Karpas-422 (cell line): ENCODE data around the gene BOLA2B. TPM values are rescaled to one million over a fixed set of nuclear protein-coding genes. Genes with fewer than 3 reads are reported as not detected.

Experiments
- DNase-seq: peaks from one replicate; pipeline ENCODE4 v3.0.0-alpha.2; 2015
- H2AFZ ChIP-seq: fragments of 200-600 bp; sonication (generic); 2 replicates; pipeline ENCODE4 v1.6.1; 2014; ENCODE audit warnings: antibody characterized with exemption, low read length, mixed read lengths
- H3K27ac ChIP-seq: fragments of 200-600 bp; sonication (generic); 2 replicates; pipeline ENCODE4 v1.5.1; 2014; ENCODE audit warnings: mild to moderate bottlenecking, low read length, moderate library complexity
- H3K27me3 ChIP-seq: fragments of 200-600 bp; sonication (generic); 2 replicates; pipeline ENCODE4 v1.6.1; 2014; ENCODE audit warnings: low read length, mixed read lengths
- H3K36me3 ChIP-seq: fragments of 200-600 bp; sonication (generic); 2 replicates; pipeline ENCODE4 v1.6.1; 2014; ENCODE audit warnings: low read length, mixed read lengths; ENCODE audit not compliant: insufficient read depth
- H3K4me1 ChIP-seq: fragments of 200-600 bp; sonication (generic); 2 replicates; pipeline ENCODE4 v1.6.1; 2014; ENCODE audit warnings: mild to moderate bottlenecking, low read length, mixed read lengths
- H3K4me2 ChIP-seq: fragments of 200-600 bp; sonication (generic); 2 replicates; pipeline ENCODE4 v1.6.1; 2014; ENCODE audit warnings: low read length, low read depth, mild to moderate bottlenecking; ENCODE audit not compliant: poor library complexity, severe bottlenecking
- H3K4me3 ChIP-seq: fragments of 200-600 bp; sonication (generic); 2 replicates; pipeline ENCODE4 v1.5.1; 2014; ENCODE audit warnings: mild to moderate bottlenecking, antibody characterized with exemption, low read length, mixed read lengths
- H3K79me2 ChIP-seq: fragments of 200-600 bp; sonication (generic); 2 replicates; pipeline ENCODE4 v1.6.1; 2014; ENCODE audit warnings: mild to moderate bottlenecking, low read length, mixed read lengths
- H3K9ac ChIP-seq: fragments of 200-600 bp; sonication (generic); 2 replicates; pipeline ENCODE4 v1.6.0; 2014; ENCODE audit warnings: low read length
- H3K9me2 ChIP-seq: fragments of 200-600 bp; sonication (generic), shearing (Covaris generic); replicated peaks from 2 replicates; pipeline ENCODE4 v1.6.0; 2014; ENCODE audit warnings: mild to moderate bottlenecking, low read length, moderate library complexity; ENCODE audit not compliant: insufficient read depth
- H3K9me3 ChIP-seq: fragments of 300-700, 200-600 bp; sonication (generic); 2 replicates; pipeline ENCODE4 v1.6.1; 2014; ENCODE audit warnings: low read length, mixed read lengths
- H4K20me1 ChIP-seq: fragments of 200-600 bp; sonication (generic); 2 replicates; pipeline ENCODE4 v1.6.1; 2014; ENCODE audit warnings: mild to moderate bottlenecking, antibody characterized with exemption, low read length, low read depth; ENCODE audit not compliant: insufficient read depth
- small RNA-seq: library from RNA; depleted of rRNA; stranded (forward); fragments of <200 nt; gene quantifications from one replicate; pipeline ENCODE3, GENCODE V24; 2014
- total RNA-seq: library from RNA; depleted of rRNA; stranded (reverse); fragments of >200 nt; shearing (Covaris generic); gene quantifications from 2 replicates; pipeline ENCODE4 v1.2.3, GENCODE V29; 2014; ENCODE audit warnings: low replicate concordance; rRNA removed

Gene BOLA2B
- total RNA-seq, 1 experiment from 2014 or later: 98.5 TPM

- Histone ChIP-seq H3K27ac (no peak overlapping the region), H3K4me3 (no peak overlapping the region), H3K9me2 (no peaks in the 10 kb centered on the region), H4K20me1 (no peaks in the 10 kb centered on the region), H2AFZ (no peak overlapping the region), H3K79me2 (no peaks in the 10 kb centered on the region), H3K4me2 (no peak overlapping the region), H3K4me1 (peaks cover 5% of the 10 kb centered on the region), H3K36me3 (no peaks in the 10 kb centered on the region), H3K9me3 (peaks cover 3% of the 10 kb centered on the region; the same call in 1 of the 2 replicates), H3K9ac (no peak overlapping the region), H3K27me3 (0 out of 2 replicates have a peak, but pooled peaks cover 2% of the 10 kb centered on the region)
- DNase-seq: no peak
Observed at GRCh38 chr16:30144017-30144416, 49.4 kb downstream of the BOLA2B start.

GRCh38 chr16:30143347-30143702 is 50.1 kb downstream of the BOLA2B start:
- Histone ChIP-seq H3K9me3 (no peaks in the 10 kb centered on the region), H3K4me3 (no peak overlapping the region), H3K4me1 (peaks cover 5% of the 10 kb centered on the region), H3K36me3 (no peaks in the 10 kb centered on the region), H3K27me3 (0 out of 2 replicates have a peak, but pooled peaks cover 2% of the 10 kb centered on the region), H4K20me1 (no peaks in the 10 kb centered on the region), H3K79me2 (no peaks in the 10 kb centered on the region), H3K9ac (no peak overlapping the region), H3K4me2 (no peak overlapping the region), H3K9me2 (no peaks in the 10 kb centered on the region), H3K27ac (no peak overlapping the region), H2AFZ (no peak overlapping the region)
- no peak for DNase-seq

Small RNAs within 50 kb of the gene (small RNA-seq; reads per million reads assigned to genes)
- not detected for gene AC106782.4

Other genes with a start within 250 kb of the BOLA2B start
- gene TMEM219, start 231.6 kb downstream of the BOLA2B start, total RNA-seq: 120 and 128 TPM in 2 replicates
- gene TAOK2, start 219.8 kb downstream of the BOLA2B start, total RNA-seq: 21.5 and 30.7 TPM in 2 replicates
- 9.6 and 22.1 TPM in 2 replicates for gene HIRIP3, start 198.0 kb downstream of the BOLA2B start, total RNA-seq
- 67.7 and 94.0 TPM in 2 replicates for gene INO80E, start 197.4 kb downstream of the BOLA2B start, total RNA-seq
- not detected in 2 replicates for gene DOC2A, start 182.6 kb downstream of the BOLA2B start, total RNA-seq
- not detected in 2 replicates for gene C16orf92, start 170.5 kb downstream of the BOLA2B start, total RNA-seq
- gene TLCD3B, start 162.4 kb downstream of the BOLA2B start, total RNA-seq: 1.0 TPM in 1 of 2 replicates, not detected in the other
- gene ALDOA, start 127.9 kb downstream of the BOLA2B start, total RNA-seq: 1,486 and 1,797 TPM in 2 replicates
- 103 and 154 TPM in 2 replicates for gene PPP4C, start 117.7 kb downstream of the BOLA2B start, total RNA-seq
- gene TBX6, start 101.7 kb downstream of the BOLA2B start, total RNA-seq: 1.8 and 2.1 TPM in 2 replicates
- gene YPEL3, start 97.5 kb downstream of the BOLA2B start, total RNA-seq: 62.1 and 93.0 TPM in 2 replicates
- gene GDPD3, start 80.1 kb downstream of the BOLA2B start, total RNA-seq: 2.1 and 3.3 TPM in 2 replicates
- 29.9 and 55.6 TPM in 2 replicates for gene MAPK3, start 70.4 kb downstream of the BOLA2B start, total RNA-seq
- gene CORO1A, start 10.1 kb downstream of the BOLA2B start, total RNA-seq: 362 and 820 TPM in 2 replicates
- 18.3 and 101 TPM in 2 replicates for gene SLX1A, start 209 bp upstream of the BOLA2B start, total RNA-seq
- 7.1 and 13.8 TPM in 2 replicates for gene SULT1A3, start 5.6 kb upstream of the BOLA2B start, total RNA-seq
- 0.58 and 9.1 TPM in 2 replicates for gene NPIPB13, start 54.8 kb upstream of the BOLA2B start, total RNA-seq
- 45.4 and 65.1 TPM in 2 replicates for gene CD2BP2, start 161.6 kb upstream of the BOLA2B start, total RNA-seq
- 31.2 and 45.5 TPM in 2 replicates for gene TBC1D10B, start 176.8 kb upstream of the BOLA2B start, total RNA-seq
- gene MYL11, start 181.1 kb upstream of the BOLA2B start, total RNA-seq: not detected in 2 replicates
- 64.1 and 117 TPM in 2 replicates for gene SEPTIN1, start 188.9 kb upstream of the BOLA2B start, total RNA-seq
- 18.2 and 20.5 TPM in 2 replicates for gene ZNF48, start 201.8 kb upstream of the BOLA2B start, total RNA-seq
- gene ZNF771, start 213.9 kb upstream of the BOLA2B start, total RNA-seq: 13.1 and 20.0 TPM in 2 replicates
- 31.3 and 48.5 TPM in 2 replicates for gene DCTPP1, start 236.4 kb upstream of the BOLA2B start, total RNA-seq